CD14-positive monocyte (primary cell): Measurements from ENCODE around the gene MTCH2. TPM values are rescaled to one million over a fixed set of nuclear protein-coding genes. Genes with fewer than 3 reads are reported as not detected.
A peak's percentile ranks its signal among the peaks of the same experiment; 100 is the strongest.

Experiments
- DNase-seq, 3 donors: peaks; one replicate each; pipeline ENCODE4 v3.0.0-alpha.2; 2011 to 2022
- H2AFZ ChIP-seq: 2 replicates; pipeline ENCODE4 v1.6.0; 2012; ENCODE audit warnings: mild to moderate bottlenecking, low read depth, low read length, inconsistent platforms; ENCODE audit not compliant: insufficient read depth, poor library complexity, severe bottlenecking
- H3K27ac ChIP-seq, 2 donors: 1 replicate in 1 of 2; 2 replicates in 1 of 2; pipeline ENCODE4 v1.5.1; 2012 to 2013; ENCODE audit warnings: low read length in 2 of 2, control low read depth in 1 of 2, inconsistent platforms in 1 of 2, low read depth in 1 of 2, mild to moderate bottlenecking in 1 of 2
- H3K27me3 ChIP-seq, 2 donors: one replicate each; pipeline versions ENCODE4 v1.6.0 to v1.6.1; 2011 to 2013; ENCODE audit warnings: low read length in 2 of 2; ENCODE audit not compliant: control insufficient read depth in 2 of 2, insufficient read depth in 2 of 2
- H3K36me3 ChIP-seq, 2 donors: replicated peaks in 1 of 2; 1 replicate in 1 of 2; 2 replicates in 1 of 2; pipeline versions ENCODE4 v1.5.1 to v1.6.1; 2012 to 2013; ENCODE audit warnings: low read length in 2 of 2, control low read depth in 1 of 2, inconsistent platforms in 1 of 2, mild to moderate bottlenecking in 1 of 2; ENCODE audit not compliant: insufficient read depth in 2 of 2, control insufficient read depth in 1 of 2
- H3K4me1 ChIP-seq, 2 donors: 1 replicate in 1 of 2; 2 replicates in 1 of 2; pipeline versions ENCODE4 v1.5.1 to v1.6.1; 2012 to 2013; ENCODE audit warnings: low read length in 2 of 2, control low read depth in 1 of 2, inconsistent platforms in 1 of 2, mild to moderate bottlenecking in 1 of 2, moderate library complexity in 1 of 2; ENCODE audit not compliant: insufficient read depth in 2 of 2, control insufficient read depth in 1 of 2
- H3K4me2 ChIP-seq: replicated peaks from 2 replicates; pipeline ENCODE3; 2012; ENCODE audit warnings: low read length, moderate library complexity, mild to moderate bottlenecking; ENCODE audit not compliant: poor library complexity, severe bottlenecking; ENCODE audit errors: extremely low read depth
- H3K4me3 ChIP-seq, 3 experiments: fragments of 200-600 bp in 1 of 3; sonication (generic) in 1 of 3; replicated peaks in 1 of 3; 1 replicate in 2 of 3; 2 replicates in 1 of 3; pipeline ENCODE4 v1.5.1; 2011 to 2013; ENCODE audit warnings: low read length in 3 of 3, mild to moderate bottlenecking in 3 of 3, control low read depth in 2 of 3, low read depth in 2 of 3, inconsistent platforms in 1 of 3, moderate library complexity in 1 of 3
- H3K79me2 ChIP-seq: 2 replicates; pipeline ENCODE4 v1.6.0; 2012; ENCODE audit warnings: mild to moderate bottlenecking, control low read depth, inconsistent platforms, low read length, moderate library complexity; ENCODE audit not compliant: insufficient read depth
- H3K9ac ChIP-seq: 2 replicates; pipeline ENCODE4 v1.6.0; 2017; ENCODE audit warnings: low read length, mild to moderate bottlenecking; ENCODE audit not compliant: insufficient read depth, poor library complexity, severe bottlenecking
- H3K9me3 ChIP-seq, 2 donors: replicated peaks in 1 of 2; 1 replicate in 1 of 2; 2 replicates in 1 of 2; pipeline versions ENCODE4 v1.5.1 to v1.6.1; 2012 to 2013; ENCODE audit warnings: low read length in 2 of 2, control low read depth in 1 of 2; ENCODE audit not compliant: control insufficient read depth in 1 of 2, insufficient read depth in 1 of 2
- H4K20me1 ChIP-seq: 2 replicates; pipeline ENCODE4 v1.6.0; 2012; ENCODE audit warnings: mild to moderate bottlenecking, low read length, control low read depth, moderate library complexity; ENCODE audit not compliant: insufficient read depth
- H3K27ac Mint-ChIP-seq, 7 donors: one replicate each; pipeline ENCODE4 v1.8.0; 2020; ENCODE audit warnings: mild to moderate bottlenecking in 7 of 7, mixed read lengths in 7 of 7, moderate library complexity in 6 of 7, inconsistent platforms in 2 of 7
- H3K27me3 Mint-ChIP-seq, 3 donors: one replicate each; pipeline ENCODE4 v1.8.0; 2021 to 2022; ENCODE audit warnings: low read depth in 3 of 3, mild to moderate bottlenecking in 3 of 3, mixed read lengths in 3 of 3, moderate library complexity in 3 of 3, inconsistent platforms in 1 of 3
- H3K36me3 Mint-ChIP-seq, 2 donors: one replicate each; pipeline ENCODE4 v1.8.0; 2020; ENCODE audit warnings: mixed read lengths in 2 of 2, inconsistent platforms in 1 of 2, mild to moderate bottlenecking in 1 of 2
- H3K4me1 Mint-ChIP-seq: one replicate; pipeline ENCODE4 v1.8.0; 2020; ENCODE audit warnings: mild to moderate bottlenecking, mixed read lengths
- H3K4me3 Mint-ChIP-seq, 2 donors: one replicate each; pipeline ENCODE4 v1.8.0; 2020; ENCODE audit warnings: mild to moderate bottlenecking in 2 of 2, mixed read lengths in 2 of 2, moderate library complexity in 1 of 2
- H3K9me3 Mint-ChIP-seq, 7 donors: one replicate each; pipeline ENCODE4 v1.8.0; 2020 to 2022; ENCODE audit warnings: mixed read lengths in 7 of 7, mild to moderate bottlenecking in 6 of 7, moderate library complexity in 6 of 7, inconsistent platforms in 2 of 7
- WGBS: methylation state at CpG from one replicate; pipeline ENCODE4 v1.1.5; 2013; ENCODE audit warnings: missing lambda C conversion rate; ENCODE audit not compliant: insufficient coverage; 5-methylcytosine and 5-hydroxymethylcytosine counted together
- intact Hi-C, 2 donors: fragments of 100-400 bp; cut with micrococcal nuclease; formaldehyde crosslinking; loops; one replicate each; pipeline versions ENCODE4 v1.15.0 to v1.15.1; 2023
- polyA plus RNA-seq, 3 donors: library from polyadenylated mRNA; depleted of rRNA in 1 of 3; unstranded in 2 of 3; stranded (reverse) in 1 of 3; fragments of 300-500 nt in 2 of 3; fragments of >200 nt in 1 of 3; fragmentation: Illumina TruSeq in 2 of 3; gene quantifications; 1 replicate in 2 of 3; 2 replicates in 1 of 3; pipeline ENCODE4 v1.2.3, GENCODE V29; 2012 to 2021
- TF ChIP-seq, protein P1 (sequence below): fragments of 200-600 bp; IDR thresholded peaks from one replicate; pipeline ENCODE4 v1.8.0; 2022; ENCODE audit warnings: antibody characterized with exemption, mild to moderate bottlenecking

MTCH2 gene
- polyA plus RNA-seq, 3 donors, result 31.7 to 116 (median 98.0) TPM

DNA sequence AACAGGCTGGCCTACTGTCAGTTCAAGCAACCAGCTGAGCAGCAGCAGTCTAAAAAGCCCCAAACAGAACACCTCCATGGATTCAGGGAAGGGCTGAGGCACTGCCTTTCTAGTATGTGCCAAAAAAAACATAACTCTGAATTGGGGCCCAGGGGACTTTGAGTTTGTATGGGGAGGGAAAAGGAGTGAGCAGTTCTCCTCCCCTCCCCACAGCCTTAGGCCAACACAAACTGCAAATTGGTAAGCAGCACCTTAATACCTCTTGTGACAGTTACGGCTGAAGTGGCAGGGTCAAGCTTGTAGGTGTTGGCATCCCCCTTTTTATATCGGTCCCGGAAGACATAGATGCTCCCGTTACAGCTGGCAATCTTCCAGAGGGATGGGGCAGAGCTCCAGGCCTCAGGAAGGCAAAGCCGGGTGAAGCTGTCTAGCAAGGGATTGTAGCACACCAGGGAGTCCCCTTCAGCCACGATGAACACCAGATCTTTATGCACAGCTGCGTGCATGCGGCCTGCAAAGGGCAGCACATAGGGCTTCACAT lies 69.6 kb downstream of the MTCH2 start:
- H3K27ac ChIP-seq, result no peak overlapping the region
- intact Hi-C loops, result loop anchor here in 1 of 2 donors (10.0 kb wide), 1 partner anchor 192 kb away; the partner anchor contains the start of gene FNBP4
- H3K4me3 ChIP-seq, result no peak overlapping the region
- no peaks in the 10 kb centered on the region for H3K9me3 Mint-ChIP-seq
- no peaks in the 10 kb centered on the region for H3K27me3 Mint-ChIP-seq
- peaks cover 8% of the 10 kb centered on the region for H3K4me1 Mint-ChIP-seq
- peaks cover 78% of the 10 kb centered on the region for H3K79me2 ChIP-seq
- no peak for DNase-seq
- H3K4me1 ChIP-seq, result peaks cover under 1 to 2% of the 10 kb centered on the region in 2 donors
- H3K36me3 ChIP-seq, result peaks cover 51 to 69% of the 10 kb centered on the region in 2 donors
- peaks cover 53 to 70% of the 10 kb centered on the region in 2 donors for H3K36me3 Mint-ChIP-seq
- H3K9me3 ChIP-seq, result no peaks in the 10 kb centered on the region
- no peak overlapping the region for H3K4me2 ChIP-seq
- H3K9ac ChIP-seq, result no peak overlapping the region
- peaks cover 12% of the 10 kb centered on the region for H4K20me1 ChIP-seq
- H2AFZ ChIP-seq, result no peak overlapping the region
- TF ChIP-seq, protein P1, sequence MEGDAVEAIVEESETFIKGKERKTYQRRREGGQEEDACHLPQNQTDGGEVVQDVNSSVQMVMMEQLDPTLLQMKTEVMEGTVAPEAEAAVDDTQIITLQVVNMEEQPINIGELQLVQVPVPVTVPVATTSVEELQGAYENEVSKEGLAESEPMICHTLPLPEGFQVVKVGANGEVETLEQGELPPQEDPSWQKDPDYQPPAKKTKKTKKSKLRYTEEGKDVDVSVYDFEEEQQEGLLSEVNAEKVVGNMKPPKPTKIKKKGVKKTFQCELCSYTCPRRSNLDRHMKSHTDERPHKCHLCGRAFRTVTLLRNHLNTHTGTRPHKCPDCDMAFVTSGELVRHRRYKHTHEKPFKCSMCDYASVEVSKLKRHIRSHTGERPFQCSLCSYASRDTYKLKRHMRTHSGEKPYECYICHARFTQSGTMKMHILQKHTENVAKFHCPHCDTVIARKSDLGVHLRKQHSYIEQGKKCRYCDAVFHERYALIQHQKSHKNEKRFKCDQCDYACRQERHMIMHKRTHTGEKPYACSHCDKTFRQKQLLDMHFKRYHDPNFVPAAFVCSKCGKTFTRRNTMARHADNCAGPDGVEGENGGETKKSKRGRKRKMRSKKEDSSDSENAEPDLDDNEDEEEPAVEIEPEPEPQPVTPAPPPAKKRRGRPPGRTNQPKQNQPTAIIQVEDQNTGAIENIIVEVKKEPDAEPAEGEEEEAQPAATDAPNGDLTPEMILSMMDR, result no peak
- H3K4me3 Mint-ChIP-seq, result no peak overlapping the region
- H3K27me3 ChIP-seq, result no peaks in the 10 kb centered on the region
- peak overlapping the region in 1 of 7 donors; percentile 46 for H3K27ac Mint-ChIP-seq
- WGBS, result 90% methylated on average over 8 of the region's 8 CpGs

DNA sequence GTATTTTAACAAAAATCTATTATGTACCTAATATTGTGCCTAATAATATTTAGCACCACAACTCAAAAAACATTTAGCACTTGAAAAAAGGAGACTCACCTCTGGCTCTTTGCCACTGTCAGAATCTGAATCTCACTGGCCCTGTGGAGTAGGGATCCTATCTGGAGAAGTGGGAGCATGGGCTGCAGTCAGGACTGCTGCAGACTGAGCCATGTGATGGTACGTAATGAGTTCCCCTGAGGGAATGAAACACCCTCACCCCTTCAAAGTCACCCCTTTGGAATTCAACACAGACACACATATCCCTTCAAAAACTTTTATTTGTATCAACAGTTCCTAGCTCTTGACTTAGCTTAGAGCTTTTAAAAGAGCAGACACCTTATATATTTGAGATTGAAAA lies 70.5 kb downstream of the MTCH2 start:
- Histone ChIP-seq H3K4me2 (no peak overlapping the region), H3K9me3 (no peaks in the 10 kb centered on the region), H3K79me2 (peaks cover 78% of the 10 kb centered on the region), H3K27ac (no peak overlapping the region), H2AFZ (no peak overlapping the region), H3K4me3 (no peak overlapping the region), H4K20me1 (peaks cover 12% of the 10 kb centered on the region), H3K36me3 (peaks cover 51 to 64% of the 10 kb centered on the region in 2 donors), H3K27me3 (no peaks in the 10 kb centered on the region), H3K4me1 (peaks cover 2 to 3% of the 10 kb centered on the region in 2 donors), H3K9ac (no peak overlapping the region)
- TF ChIP-seq, protein P1, result no peak
- peaks cover under 1% of the 10 kb centered on the region for H3K4me1 Mint-ChIP-seq
- H3K36me3 Mint-ChIP-seq, result peaks cover 51 to 66% of the 10 kb centered on the region in 2 donors
- H3K27ac Mint-ChIP-seq, result peak overlapping the region in 1 of 7 donors; percentile 28
- intact Hi-C loops, result loop anchor here in 1 of 2 donors (10.0 kb wide), 1 partner anchor 193 kb away; the partner anchor contains the start of gene FNBP4
- DNase-seq, result no peak
- WGBS, result no CpG with 5 or more reads among the region's 1 CpG
- no peaks in the 10 kb centered on the region for H3K27me3 Mint-ChIP-seq
- no peaks in the 10 kb centered on the region for H3K9me3 Mint-ChIP-seq
- no peak overlapping the region for H3K4me3 Mint-ChIP-seq
